Central memory CD8-positive, alpha-beta T cell (primary cell): ENCODE measurements around the gene HDAC4.

Experiments
- ATAC-seq: fragments of 150-1000 bp; cut with Tn5 transposase; replicated peaks from 2 replicates; pipeline ENCODE4 v1.10.0; 2022; ENCODE audit warnings: mild to moderate bottlenecking, moderate FRiP score, moderate number of reproducible peaks; ENCODE audit not compliant: poor library complexity, severe bottlenecking; ENCODE audit errors: extremely low read depth
- DNase-seq, 2 donors: peaks; one replicate each; pipeline ENCODE4 v3.0.0; 2021; ENCODE audit warnings: low spot score in 2 of 2
- H3K27ac Mint-ChIP-seq: one replicate; pipeline ENCODE4 v1.8.0; 2022; ENCODE audit warnings: low read depth, mild to moderate bottlenecking, moderate library complexity, mixed read lengths
- H3K27me3 Mint-ChIP-seq: one replicate; pipeline ENCODE4 v1.8.0; 2022; ENCODE audit warnings: mixed read lengths
- H3K36me3 Mint-ChIP-seq: one replicate; pipeline ENCODE4 v1.8.0; 2022; ENCODE audit warnings: mild to moderate bottlenecking, moderate library complexity, mixed read lengths; ENCODE audit not compliant: insufficient read depth
- H3K4me1 Mint-ChIP-seq: one replicate; pipeline ENCODE4 v1.8.0; 2022; ENCODE audit warnings: mixed read lengths
- H3K4me3 Mint-ChIP-seq: one replicate; pipeline ENCODE4 v1.8.0; 2022; ENCODE audit warnings: mild to moderate bottlenecking, moderate library complexity, mixed read lengths
- H3K9me3 Mint-ChIP-seq: one replicate; pipeline ENCODE4 v1.8.0; 2022; ENCODE audit warnings: mixed read lengths

The HDAC4 gene

DNA sequence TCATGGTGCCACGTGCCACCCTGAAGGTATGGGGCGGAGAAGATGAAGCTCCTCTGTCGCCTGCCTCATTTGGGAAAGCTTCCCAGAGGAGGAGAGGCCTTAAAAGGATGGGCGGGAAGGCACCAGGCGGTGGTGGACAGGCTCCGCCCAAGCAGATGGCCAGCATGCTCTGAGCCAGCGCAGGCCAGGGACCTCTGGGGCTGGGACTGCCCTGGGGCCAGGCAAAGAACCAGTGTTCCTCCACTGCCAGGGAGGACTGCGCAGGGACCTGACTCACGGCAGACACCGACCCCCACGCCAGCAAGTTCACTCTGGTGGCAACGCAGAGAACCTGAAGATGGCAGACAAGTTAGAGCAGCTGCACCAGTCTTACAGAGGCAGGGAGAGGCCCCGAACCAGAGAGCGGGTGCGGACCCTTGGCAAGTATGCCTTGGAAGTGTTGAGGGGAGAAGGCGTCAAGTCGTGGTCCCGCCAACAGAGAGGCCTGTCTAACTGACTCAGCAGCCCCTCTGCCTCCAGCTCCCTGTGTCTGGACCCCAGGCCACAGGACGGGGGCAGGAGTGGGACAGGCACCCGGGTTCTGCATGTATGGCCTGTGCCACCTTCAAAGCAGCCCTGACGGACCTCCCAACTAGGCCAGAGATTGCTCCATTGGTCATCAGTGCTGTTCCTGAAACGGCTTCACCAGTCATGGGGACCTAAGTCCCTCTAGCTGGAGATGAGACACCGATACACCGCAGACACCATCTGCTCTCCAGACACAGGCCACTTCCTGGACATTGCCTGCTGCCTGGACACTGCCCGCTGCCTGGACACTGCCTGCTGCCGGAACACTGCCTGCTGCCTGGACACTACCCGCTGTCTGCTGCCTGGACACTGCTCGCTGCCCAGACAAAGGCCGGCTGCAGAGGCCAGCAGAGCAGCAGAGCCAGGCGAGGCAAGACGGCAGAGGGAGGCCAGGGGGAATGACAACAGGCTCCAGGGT is 124.7 kb downstream of the HDAC4 start:
- peaks cover 8% of the 10 kb centered on the region for H3K36me3 Mint-ChIP-seq
- no peaks in the 10 kb centered on the region for H3K27me3 Mint-ChIP-seq
- H3K27ac Mint-ChIP-seq = peak overlapping the region; percentile 91
- no peaks in the 10 kb centered on the region for H3K9me3 Mint-ChIP-seq
- H3K4me1 Mint-ChIP-seq = peaks cover 39% of the 10 kb centered on the region
- DNase-seq (no peak), ATAC-seq (no peak)
- peak overlapping the region; percentile 79 for H3K4me3 Mint-ChIP-seq

DNA sequence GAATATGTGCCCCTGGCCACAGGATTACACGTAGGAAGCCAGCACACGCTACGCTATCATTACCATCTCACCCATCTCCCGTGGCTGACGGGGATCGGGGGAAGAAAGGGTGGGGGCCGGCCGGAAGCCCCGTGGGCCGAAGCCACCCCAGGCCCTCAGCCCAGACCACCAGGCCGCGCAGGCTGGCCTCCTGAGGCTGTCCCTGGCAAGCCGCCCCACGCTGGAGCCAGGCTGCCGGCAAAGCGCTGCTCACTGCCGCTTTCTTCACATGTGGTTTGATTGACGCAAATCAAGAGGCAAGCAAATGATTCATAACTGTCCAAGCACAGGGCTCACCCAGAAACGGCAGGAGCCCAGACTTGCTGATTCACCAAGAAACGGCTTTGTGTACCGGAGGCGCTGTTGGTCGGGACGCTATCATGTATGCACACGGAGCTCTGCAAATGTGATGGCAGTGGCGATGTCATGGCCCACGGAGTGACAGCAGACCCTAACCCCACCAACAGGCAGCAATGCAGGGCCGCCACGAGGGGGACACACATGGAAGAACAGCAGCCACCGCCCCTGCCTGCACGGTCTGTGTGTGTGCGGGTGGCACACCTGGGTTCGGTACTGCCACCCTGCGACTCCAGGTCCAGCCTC is 125.7 kb downstream of the HDAC4 start:
- peaks cover 39% of the 10 kb centered on the region for H3K4me1 Mint-ChIP-seq
- peak; percentile 98 for ATAC-seq

DNA sequence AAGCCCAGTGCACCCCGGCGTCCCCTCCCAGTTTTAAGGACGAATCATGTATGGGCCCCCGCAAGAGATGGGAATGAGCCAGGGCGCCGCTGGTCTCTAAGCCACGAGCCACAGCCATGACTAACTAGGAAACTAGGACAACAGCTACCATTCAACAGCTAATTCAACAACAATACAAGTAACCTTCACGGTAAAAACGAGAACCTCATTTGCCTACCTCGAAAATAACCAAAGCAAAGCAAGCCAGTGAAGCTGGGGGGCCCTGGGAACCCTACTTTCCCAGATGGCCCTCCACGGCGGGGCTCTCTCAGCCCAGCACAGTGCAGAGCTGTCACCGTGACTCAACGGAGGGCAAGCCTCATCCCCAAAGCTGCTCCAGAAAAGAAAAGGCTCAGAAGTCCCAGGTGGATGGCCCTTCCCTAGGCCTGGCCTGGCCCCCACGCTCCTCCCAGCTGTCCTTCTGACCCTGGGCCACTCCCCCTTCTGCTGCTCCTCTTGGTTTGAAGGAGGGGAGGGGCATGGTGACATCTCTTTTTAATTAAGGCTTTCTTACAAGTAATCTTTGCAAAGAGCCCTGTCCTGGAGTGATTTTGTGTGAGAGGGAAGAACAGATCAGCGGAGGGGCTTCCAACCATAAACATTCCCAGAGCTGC is 126.3 kb downstream of the HDAC4 start:
- Mint-ChIP-seq H3K27me3 (no peaks in the 10 kb centered on the region), H3K9me3 (no peaks in the 10 kb centered on the region), H3K4me3 (peak overlapping the region; percentile 79), H3K27ac (peak overlapping the region; percentile 91), H3K4me1 (peaks cover 40% of the 10 kb centered on the region), H3K36me3 (peaks cover 8% of the 10 kb centered on the region)
- peak; percentile 27 for ATAC-seq
- DNase-seq = no peak

More for the DNA sequence above, 125.7 kb downstream of the HDAC4 start:
- DNase-seq = peak; percentile 58 to 82
- H3K27ac Mint-ChIP-seq = peak overlapping the region; percentile 91
- H3K27me3 Mint-ChIP-seq = no peaks in the 10 kb centered on the region
- peak overlapping the region; percentile 79 for H3K4me3 Mint-ChIP-seq
- no peaks in the 10 kb centered on the region for H3K9me3 Mint-ChIP-seq
- peaks cover 8% of the 10 kb centered on the region for H3K36me3 Mint-ChIP-seq

DNA sequence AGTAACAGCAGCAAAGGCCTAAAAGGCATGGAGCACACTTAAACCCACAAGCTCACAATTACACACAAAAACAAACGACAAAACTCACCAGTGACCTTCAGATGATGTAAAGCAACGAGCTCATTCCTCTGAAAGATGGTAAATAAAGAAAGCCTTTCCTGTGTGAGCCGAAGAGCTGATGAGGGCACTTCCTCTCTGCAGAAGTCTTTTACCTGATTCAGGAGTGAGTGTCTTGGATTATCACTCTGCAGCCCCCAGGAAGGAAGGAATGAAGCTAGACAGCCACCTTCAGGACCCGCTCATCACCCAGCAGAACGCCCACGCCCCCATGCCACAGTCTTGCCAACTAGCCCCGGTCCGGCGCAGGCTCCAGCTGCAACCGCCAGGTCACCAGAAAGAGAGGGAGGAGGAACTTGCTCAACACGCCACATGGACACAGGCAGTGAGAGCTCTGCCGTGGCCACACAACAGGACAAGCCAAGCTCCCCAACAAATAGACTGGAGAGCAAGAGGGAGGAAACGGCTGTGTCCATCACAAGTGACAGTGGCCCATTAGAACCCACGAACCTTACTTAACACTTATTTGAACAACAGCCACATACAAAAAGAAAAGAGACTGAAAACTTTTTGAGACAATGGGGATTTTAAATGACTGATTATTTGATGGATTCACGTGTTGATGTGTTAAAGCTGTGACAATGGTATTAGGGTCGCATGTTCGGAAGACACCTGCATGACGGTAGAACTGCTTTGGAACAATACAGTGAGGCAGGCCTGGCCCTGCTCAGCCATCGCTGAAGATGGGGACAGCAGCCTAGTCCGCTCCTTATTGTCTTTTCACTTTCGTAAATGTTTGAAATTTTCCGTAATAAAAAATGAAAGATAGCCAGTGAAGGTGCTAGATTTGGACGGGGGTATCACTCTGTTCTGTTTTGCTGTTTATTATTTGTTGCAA is 127.3 kb downstream of the HDAC4 start:
- ATAC-seq = no peak
- no peaks in the 10 kb centered on the region for H3K27me3 Mint-ChIP-seq
- peak overlapping the region; percentile 79 for H3K4me3 Mint-ChIP-seq
- H3K27ac Mint-ChIP-seq = peak overlapping the region; percentile 91
- DNase-seq = no peak
- no peaks in the 10 kb centered on the region for H3K9me3 Mint-ChIP-seq
- peaks cover 12% of the 10 kb centered on the region for H3K36me3 Mint-ChIP-seq
- peaks cover 49% of the 10 kb centered on the region for H3K4me1 Mint-ChIP-seq

DNA sequence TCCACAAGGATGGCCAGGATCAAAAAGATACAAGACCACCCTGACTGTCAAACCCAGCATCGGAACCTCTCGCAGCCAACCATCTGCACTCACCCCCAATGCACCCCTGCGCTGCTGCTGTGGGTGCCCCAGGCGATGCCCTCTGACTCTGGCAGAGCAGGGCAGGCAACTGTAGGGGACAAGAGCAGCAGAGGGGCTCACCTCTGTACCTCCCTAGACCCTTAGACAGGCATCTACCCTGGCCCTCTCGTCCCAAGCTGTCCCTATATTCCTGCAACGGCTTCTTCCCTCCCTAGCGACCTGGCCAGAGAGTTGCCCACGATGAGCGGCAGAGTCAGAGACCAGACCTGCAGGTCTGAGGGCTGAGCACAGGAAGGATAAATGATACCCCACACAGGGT is 128.2 kb downstream of the HDAC4 start:
- H3K27me3 Mint-ChIP-seq = no peaks in the 10 kb centered on the region

DNA sequence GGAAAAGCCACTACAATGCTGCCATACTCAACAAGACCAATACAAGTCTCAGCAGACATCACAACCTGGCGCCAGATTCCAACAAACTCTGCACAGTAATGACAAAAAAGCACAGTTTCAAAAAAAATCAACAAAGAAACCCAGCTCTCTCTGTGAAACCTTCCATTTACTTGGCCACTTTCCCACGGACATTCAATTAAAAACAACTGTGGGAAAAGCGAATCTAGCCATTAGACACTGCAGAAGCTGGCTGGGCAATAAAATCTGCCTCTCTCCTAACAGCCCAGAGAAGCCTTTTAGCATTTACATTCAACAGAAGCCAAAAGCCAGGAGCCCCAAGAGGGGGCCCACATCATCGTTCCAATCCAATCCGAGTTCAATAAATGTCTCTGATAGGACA is 128.9 kb downstream of the HDAC4 start:
- H3K4me3 Mint-ChIP-seq = no peak overlapping the region
- H3K27me3 Mint-ChIP-seq = no peaks in the 10 kb centered on the region
- DNase-seq (no peak), ATAC-seq (no peak)
- H3K36me3 Mint-ChIP-seq = peaks cover 21% of the 10 kb centered on the region
- no peaks in the 10 kb centered on the region for H3K9me3 Mint-ChIP-seq
- H3K27ac Mint-ChIP-seq = no peak overlapping the region
- peaks cover 64% of the 10 kb centered on the region for H3K4me1 Mint-ChIP-seq

More for the DNA sequence above, 128.2 kb downstream of the HDAC4 start:
- Mint-ChIP-seq H3K4me3 (no peak overlapping the region), H3K27ac (peak overlapping the region; percentile 91), H3K9me3 (no peaks in the 10 kb centered on the region), H3K4me1 (peaks cover 59% of the 10 kb centered on the region), H3K36me3 (peaks cover 14% of the 10 kb centered on the region)
- DNase-seq (no peak), ATAC-seq (no peak)

DNA sequence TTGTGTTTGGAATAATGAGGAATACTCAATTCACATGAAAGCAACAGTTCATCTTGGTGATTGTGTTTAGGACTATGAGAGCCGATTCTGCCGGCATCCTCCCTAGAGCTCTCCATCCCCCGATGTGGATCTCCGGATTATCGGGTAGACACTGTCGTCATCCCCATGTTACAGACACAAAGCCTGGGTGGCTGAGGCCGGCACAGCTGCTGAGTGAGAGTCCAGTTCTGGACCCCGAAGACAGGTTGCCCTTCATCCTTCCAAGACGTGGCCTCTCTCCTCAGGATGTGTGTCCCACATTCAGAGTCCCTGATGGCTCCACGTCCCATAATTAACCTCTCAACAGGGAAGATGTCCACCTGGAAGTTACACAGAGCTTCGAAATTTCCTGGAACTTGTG is 129.3 kb downstream of the HDAC4 start:
- DNase-seq (no peak), ATAC-seq (no peak)
- no peaks in the 10 kb centered on the region for H3K9me3 Mint-ChIP-seq
- H3K4me1 Mint-ChIP-seq = peaks cover 64% of the 10 kb centered on the region
- no peak overlapping the region for H3K27ac Mint-ChIP-seq
- no peaks in the 10 kb centered on the region for H3K27me3 Mint-ChIP-seq
- peaks cover 21% of the 10 kb centered on the region for H3K36me3 Mint-ChIP-seq
- no peak overlapping the region for H3K4me3 Mint-ChIP-seq

DNA sequence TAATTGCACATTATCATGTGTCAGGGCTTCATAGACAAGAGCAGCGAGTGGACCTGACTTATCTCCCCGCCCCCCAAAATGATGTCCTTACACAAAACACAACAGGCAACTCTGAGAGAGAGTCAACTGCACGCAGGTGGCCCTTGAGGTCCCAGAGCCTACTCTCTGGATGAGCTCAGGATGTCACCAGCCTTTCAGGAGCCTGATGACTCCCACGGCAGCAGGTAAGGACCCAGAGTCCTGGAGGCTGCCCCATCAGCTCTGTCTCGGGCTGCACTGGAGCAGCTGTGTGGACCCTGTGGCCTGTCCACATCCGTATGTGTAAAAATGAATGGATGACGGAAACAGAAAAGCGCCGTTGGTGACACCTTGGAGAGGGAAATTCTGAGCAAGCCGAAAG is 130.9 kb downstream of the HDAC4 start:
- Mint-ChIP-seq H3K36me3 (peaks cover 21% of the 10 kb centered on the region), H3K27ac (no peak overlapping the region), H3K27me3 (no peaks in the 10 kb centered on the region), H3K4me3 (no peak overlapping the region), H3K9me3 (no peaks in the 10 kb centered on the region), H3K4me1 (peaks cover 68% of the 10 kb centered on the region)
- DNase-seq (no peak), ATAC-seq (no peak)

DNA sequence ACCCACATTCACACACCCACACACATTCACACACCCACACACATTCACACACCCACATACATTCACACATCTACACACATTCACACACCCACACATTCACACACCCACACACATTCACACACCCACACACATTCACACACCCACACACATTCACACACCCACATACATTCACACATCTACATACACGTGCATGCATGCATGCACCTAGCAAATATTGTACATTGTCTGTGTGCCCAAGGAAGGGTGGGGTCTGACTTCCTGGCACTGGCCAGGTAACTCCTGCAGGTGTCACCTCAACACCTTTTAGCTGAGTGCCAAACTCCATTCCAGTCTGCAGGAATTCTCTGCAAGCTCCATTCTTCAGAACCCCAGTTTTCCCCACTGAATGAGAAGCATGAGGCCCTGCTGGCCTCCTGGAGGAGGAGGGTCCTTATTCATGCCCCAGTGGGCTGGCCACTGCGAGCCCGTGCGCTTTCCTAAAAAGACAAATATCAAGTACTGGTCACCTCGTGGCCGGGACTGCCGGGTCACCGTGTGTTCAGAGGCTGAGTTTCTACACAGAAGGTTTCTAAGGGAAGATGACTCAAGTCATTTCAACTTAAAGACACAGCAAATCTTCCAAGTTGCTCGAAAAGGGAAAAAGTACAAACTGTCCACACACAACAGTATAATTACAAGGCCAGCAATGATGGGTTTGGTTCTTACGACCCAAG is 131.5 kb downstream of the HDAC4 start:
- Mint-ChIP-seq H3K4me1 (peaks cover 68% of the 10 kb centered on the region), H3K27me3 (no peaks in the 10 kb centered on the region), H3K27ac (no peak overlapping the region), H3K9me3 (no peaks in the 10 kb centered on the region), H3K4me3 (peak overlapping the region; percentile 97), H3K36me3 (peaks cover 18% of the 10 kb centered on the region)
- ATAC-seq = no peak
- DNase-seq = no peak

DNA sequence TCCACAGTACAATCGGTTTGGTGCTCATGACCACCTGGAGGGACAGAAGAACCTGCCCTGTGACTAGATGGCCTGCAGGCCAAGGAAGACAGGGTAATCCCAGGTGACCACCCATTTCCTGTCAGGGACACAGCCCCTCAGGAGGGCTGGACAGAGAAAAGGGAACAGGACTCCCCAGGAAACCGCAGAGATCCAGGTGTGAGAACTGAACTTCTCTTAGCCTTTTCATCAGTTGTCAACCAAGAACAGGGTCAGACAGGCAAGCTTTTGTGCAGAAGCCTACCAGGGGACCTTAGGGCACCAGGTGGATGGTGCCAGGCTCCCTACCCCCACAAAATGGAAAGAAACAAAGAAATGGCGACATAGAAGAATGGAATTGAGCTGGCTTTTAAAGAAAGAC is 132.3 kb downstream of the HDAC4 start:
- Mint-ChIP-seq H3K27me3 (no peaks in the 10 kb centered on the region), H3K27ac (peak overlapping the region; percentile 97), H3K9me3 (no peaks in the 10 kb centered on the region), H3K4me1 (peaks cover 65% of the 10 kb centered on the region), H3K36me3 (peaks cover 19% of the 10 kb centered on the region), H3K4me3 (peak overlapping the region; percentile 97)
- DNase-seq = no peak
- no peak for ATAC-seq

DNA sequence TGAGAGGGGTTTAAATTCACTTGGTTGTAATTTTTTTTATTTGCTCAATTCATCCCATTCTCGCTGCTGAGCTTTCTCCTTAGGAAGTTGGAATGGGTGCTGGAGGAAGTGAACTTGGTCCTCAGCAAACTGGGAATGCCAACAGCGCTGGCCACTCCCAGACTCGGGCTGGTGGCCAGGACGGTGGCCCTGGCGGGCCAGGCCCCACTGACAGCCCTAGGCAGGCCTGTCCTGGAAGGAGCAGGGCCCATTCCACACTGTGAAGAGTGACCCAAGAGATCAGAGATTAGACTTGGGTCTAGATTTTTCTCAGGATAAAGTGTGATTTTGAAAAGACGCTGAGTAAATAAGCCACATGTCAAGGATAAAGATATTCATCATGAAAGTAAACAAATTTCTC is 132.7 kb downstream of the HDAC4 start:
- Mint-ChIP-seq H3K9me3 (no peaks in the 10 kb centered on the region), H3K4me3 (peak overlapping the region; percentile 97), H3K4me1 (peaks cover 65% of the 10 kb centered on the region), H3K27ac (peak overlapping the region; percentile 97), H3K27me3 (no peaks in the 10 kb centered on the region), H3K36me3 (peaks cover 22% of the 10 kb centered on the region)
- ATAC-seq (no peak), DNase-seq (no peak)
